HepG2 (cell line): Measurements from ENCODE around the gene NAALADL1. TPM values are rescaled to one million over a fixed set of nuclear protein-coding genes. Genes with fewer than 3 reads are reported as not detected.
A peak's percentile ranks its signal among the peaks of the same experiment; 100 is the strongest.

Experiments used
- ADNP ChIP-seq: sonication (generic); formaldehyde crosslinking; IDR thresholded peaks from 2 replicates; pipeline ENCODE4 v1.4.0; 2020; ENCODE audit warnings: missing genetic modification reagents
- AKNA ChIP-seq: sonication (generic); formaldehyde crosslinking; IDR thresholded peaks from 2 replicates; pipeline ENCODE4 v1.4.0; 2020; ENCODE audit warnings: missing genetic modification reagents, borderline replicate concordance
- FOXO1 ChIP-seq: sonication (generic); formaldehyde crosslinking; IDR thresholded peaks from 2 replicates; pipeline ENCODE4 v1.4.0; 2020; ENCODE audit warnings: missing genetic modification reagents
- JUN ChIP-seq: sonication (generic); formaldehyde crosslinking; IDR thresholded peaks from 2 replicates; pipeline ENCODE4 v1.4.0; 2020; ENCODE audit warnings: mild to moderate bottlenecking, missing genetic modification reagents
- MAFG ChIP-seq: sonication (generic); formaldehyde crosslinking; IDR thresholded peaks from 2 replicates; pipeline ENCODE4 v1.5.1; 2020; ENCODE audit warnings: mild to moderate bottlenecking, missing genetic modification reagents
- NCOA5 ChIP-seq: sonication (generic); formaldehyde crosslinking; IDR thresholded peaks from 2 replicates; pipeline ENCODE4 v1.4.0; 2020; ENCODE audit warnings: missing genetic modification reagents
- RERE ChIP-seq: IDR thresholded peaks from 2 replicates; pipeline ENCODE4 v1.6.1; 2016; ENCODE audit warnings: low read depth, missing genetic modification reagents, missing compliant biosample characterization
- XBP1 ChIP-seq: sonication (generic); formaldehyde crosslinking; IDR thresholded peaks from 2 replicates; pipeline ENCODE4 v1.5.0; 2020; ENCODE audit warnings: missing genetic modification reagents
- ZNF121 ChIP-seq: sonication (generic); formaldehyde crosslinking; IDR thresholded peaks from 2 replicates; pipeline ENCODE4 v1.5.0; 2020; ENCODE audit warnings: mild to moderate bottlenecking, missing genetic modification reagents
- ZNF343 ChIP-seq: sonication (generic); formaldehyde crosslinking; IDR thresholded peaks from 2 replicates; pipeline ENCODE4 v1.4.0; 2020; ENCODE audit warnings: mild to moderate bottlenecking, missing genetic modification reagents
- ZNF75D ChIP-seq: sonication (generic); formaldehyde crosslinking; IDR thresholded peaks from 2 replicates; pipeline ENCODE4 v1.8.1; 2023; ENCODE audit warnings: missing genetic modification reagents, mild to moderate bottlenecking, borderline replicate concordance
- ZSCAN12 ChIP-seq: sonication (generic); formaldehyde crosslinking; IDR thresholded peaks from 2 replicates; pipeline ENCODE4 v1.9.0; 2021; ENCODE audit warnings: mild to moderate bottlenecking, missing genetic modification reagents
- polyA plus RNA-seq, 8 experiments: library from polyadenylated mRNA; depleted of rRNA in 3 of 8; stranded (reverse) in 7 of 8; unstranded in 1 of 8; fragments of >200 nt; fragmentation: Illumina TruSeq in 4 of 8; extraction: Trizol in 4 of 8; gene quantifications; 2 replicates each; pipeline versions ENCODE4 v1.2.1 to v1.2.3, GENCODE V29; 2011 to 2016; ENCODE audit warnings: low read depth in 4 of 8, missing spikeins in 1 of 8, mixed read lengths in 1 of 8; ENCODE audit not compliant: insufficient read depth in 1 of 8
- total RNA-seq, 5 experiments: library from RNA; depleted of rRNA; stranded (reverse); fragments of >200 nt; fragmentation: Illumina TruSeq; extraction: Trizol; gene quantifications; 2 replicates each; pipeline ENCODE4 v1.2.3, GENCODE V29; 2016; ENCODE audit warnings: low read depth in 1 of 5
- TF ChIP-seq, protein P1 (sequence below): sonication (generic); formaldehyde crosslinking; IDR thresholded peaks from 2 replicates; pipeline ENCODE4 v1.4.0; 2020; ENCODE audit warnings: missing genetic modification reagents, borderline replicate concordance

The NAALADL1 gene
- total and polyA plus RNA-seq, 2 of the 13 experiments (the other 11 are each of a cell fraction or from before 2014, with no cell fraction given) = 9.3 to 33.9 TPM

GRCh38 chr11:65040847-65041622, 17.3 kb downstream of the NAALADL1 start, which contains the start of gene SAC3D1 (continued):
- no peak for TF ChIP-seq RERE (CRISPR knock-in tag)
- TF ChIP-seq FOXO1 (CRISPR knock-in tag) = peak; percentile 58; the same call in 1 of the 2 replicates
- no peak for TF ChIP-seq AKNA (CRISPR knock-in tag)
- no peak for TF ChIP-seq XBP1
- TF ChIP-seq ZNF121 (CRISPR knock-in tag) = no peak
- no peak for TF ChIP-seq NCOA5 (CRISPR knock-in tag)
- TF ChIP-seq ADNP = no peak
- no peak for TF ChIP-seq ZSCAN12 (CRISPR knock-in tag)
- TF ChIP-seq ZNF75D = no peak
- TF ChIP-seq MAFG (CRISPR knock-in tag) = no peak
- TF ChIP-seq, protein P1, sequence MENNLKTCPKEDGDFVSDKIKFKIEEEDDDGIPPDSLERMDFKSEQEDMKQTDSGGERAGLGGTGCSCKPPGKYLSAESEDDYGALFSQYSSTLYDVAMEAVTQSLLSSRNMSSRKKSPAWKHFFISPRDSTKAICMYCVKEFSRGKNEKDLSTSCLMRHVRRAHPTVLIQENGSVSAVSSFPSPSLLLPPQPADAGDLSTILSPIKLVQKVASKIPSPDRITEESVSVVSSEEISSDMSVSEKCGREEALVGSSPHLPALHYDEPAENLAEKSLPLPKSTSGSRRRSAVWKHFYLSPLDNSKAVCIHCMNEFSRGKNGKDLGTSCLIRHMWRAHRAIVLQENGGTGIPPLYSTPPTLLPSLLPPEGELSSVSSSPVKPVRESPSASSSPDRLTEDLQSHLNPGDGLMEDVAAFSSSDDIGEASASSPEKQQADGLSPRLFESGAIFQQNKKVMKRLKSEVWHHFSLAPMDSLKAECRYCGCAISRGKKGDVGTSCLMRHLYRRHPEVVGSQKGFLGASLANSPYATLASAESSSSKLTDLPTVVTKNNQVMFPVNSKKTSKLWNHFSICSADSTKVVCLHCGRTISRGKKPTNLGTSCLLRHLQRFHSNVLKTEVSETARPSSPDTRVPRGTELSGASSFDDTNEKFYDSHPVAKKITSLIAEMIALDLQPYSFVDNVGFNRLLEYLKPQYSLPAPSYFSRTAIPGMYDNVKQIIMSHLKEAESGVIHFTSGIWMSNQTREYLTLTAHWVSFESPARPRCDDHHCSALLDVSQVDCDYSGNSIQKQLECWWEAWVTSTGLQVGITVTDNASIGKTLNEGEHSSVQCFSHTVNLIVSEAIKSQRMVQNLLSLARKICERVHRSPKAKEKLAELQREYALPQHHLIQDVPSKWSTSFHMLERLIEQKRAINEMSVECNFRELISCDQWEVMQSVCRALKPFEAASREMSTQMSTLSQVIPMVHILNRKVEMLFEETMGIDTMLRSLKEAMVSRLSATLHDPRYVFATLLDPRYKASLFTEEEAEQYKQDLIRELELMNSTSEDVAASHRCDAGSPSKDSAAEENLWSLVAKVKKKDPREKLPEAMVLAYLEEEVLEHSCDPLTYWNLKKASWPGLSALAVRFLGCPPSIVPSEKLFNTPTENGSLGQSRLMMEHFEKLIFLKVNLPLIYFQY (CRISPR knock-in tag) = peak; percentile 29; the same call in 1 of the 2 replicates
- 0 out of 2 replicates have a peak, but pooled peaks have one; percentile 17 for TF ChIP-seq ZNF343 (CRISPR knock-in tag)
- 0 out of 2 replicates have a peak, but pooled peaks have one; percentile 64 for TF ChIP-seq JUN (CRISPR knock-in tag)
